HL-60 (cell line): ENCODE results near the gene AFAP1L2.

Experiments
- DNase-seq, 2 experiments: peaks; one replicate each; pipeline ENCODE4 v3.0.0-alpha.2; 2010 to 2020; ENCODE audit warnings: low read depth in 1 of 2, low spot score in 1 of 2
- H3K27ac ChIP-seq: fragments of 250-450 bp; sonication (Bioruptor Pico); replicated peaks from 2 replicates; pipeline ENCODE4 v1.5.1; 2020; ENCODE audit warnings: mild to moderate bottlenecking, moderate library complexity
- H3K27me3 ChIP-seq: fragments of 250-450 bp; sonication (Bioruptor Pico); 2 replicates; pipeline ENCODE4 v1.5.1; 2021; ENCODE audit warnings: mild to moderate bottlenecking, moderate library complexity; ENCODE audit not compliant: insufficient read depth, poor library complexity, severe bottlenecking
- H3K4me3 ChIP-seq: replicated peaks from 2 replicates; pipeline ENCODE4 v1.5.1; 2011; ENCODE audit warnings: mild to moderate bottlenecking, control low read depth, low read length; ENCODE audit not compliant: insufficient read depth
- GABPA ChIP-seq: IDR thresholded peaks from 2 replicates; pipeline ENCODE4 v1.6.1; 2012; ENCODE audit warnings: low read depth
- POLR2AphosphoS5 ChIP-seq: IDR thresholded peaks from 2 replicates; pipeline ENCODE4 v1.6.1; 2012; ENCODE audit warnings: low read depth
- SPI1 ChIP-seq: IDR thresholded peaks from 2 replicates; pipeline ENCODE4 v1.6.1; 2012; ENCODE audit warnings: low read depth, mild to moderate bottlenecking, borderline replicate concordance
- TF ChIP-seq, protein P1 (sequence below): IDR thresholded peaks from one replicate; pipeline ENCODE4 v1.5.1; 2011; ENCODE audit warnings: low read length, control low read depth, inconsistent platforms; ENCODE audit not compliant: insufficient read depth
- TF ChIP-seq, protein P2 (sequence below): IDR thresholded peaks from 2 replicates; pipeline ENCODE4 v1.6.1; 2012; ENCODE audit warnings: low read depth; ENCODE audit not compliant: insufficient replicate concordance

The AFAP1L2 gene

DNA sequence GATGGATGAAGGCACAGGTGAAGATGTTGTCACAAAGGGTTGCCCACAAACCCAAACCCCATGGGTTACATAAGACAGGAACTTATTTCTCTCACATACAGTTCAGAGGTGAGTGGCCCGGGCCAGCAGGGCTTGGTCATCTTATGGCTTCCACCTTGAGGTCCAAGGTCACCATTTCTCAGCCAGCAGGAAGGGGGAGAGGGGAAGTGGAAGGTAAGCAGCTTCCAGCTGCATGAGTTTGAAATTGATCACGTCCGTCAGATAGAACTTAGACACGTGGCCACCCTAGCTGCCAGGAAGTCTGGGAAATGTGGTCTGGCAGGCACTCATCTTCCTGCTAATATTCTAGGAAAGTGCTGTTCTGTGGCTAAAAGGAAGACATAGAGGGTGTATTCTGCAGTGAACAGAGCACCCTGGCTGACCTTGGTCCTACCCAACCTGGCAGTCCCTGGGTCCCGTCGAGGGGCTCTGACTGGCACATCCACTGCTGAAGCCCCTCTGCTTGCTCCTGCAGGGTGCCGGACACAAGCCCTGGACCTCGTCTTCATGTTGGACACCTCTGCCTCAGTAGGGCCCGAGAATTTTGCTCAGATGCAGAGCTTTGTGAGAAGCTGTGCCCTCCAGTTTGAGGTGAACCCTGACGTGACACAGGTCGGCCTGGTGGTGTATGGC, 115.7 kb downstream of the AFAP1L2 start:
- TF ChIP-seq GABPA: no peak
- TF ChIP-seq SPI1: no peak
- no peak for TF ChIP-seq POLR2AphosphoS5
- TF ChIP-seq, protein P1, sequence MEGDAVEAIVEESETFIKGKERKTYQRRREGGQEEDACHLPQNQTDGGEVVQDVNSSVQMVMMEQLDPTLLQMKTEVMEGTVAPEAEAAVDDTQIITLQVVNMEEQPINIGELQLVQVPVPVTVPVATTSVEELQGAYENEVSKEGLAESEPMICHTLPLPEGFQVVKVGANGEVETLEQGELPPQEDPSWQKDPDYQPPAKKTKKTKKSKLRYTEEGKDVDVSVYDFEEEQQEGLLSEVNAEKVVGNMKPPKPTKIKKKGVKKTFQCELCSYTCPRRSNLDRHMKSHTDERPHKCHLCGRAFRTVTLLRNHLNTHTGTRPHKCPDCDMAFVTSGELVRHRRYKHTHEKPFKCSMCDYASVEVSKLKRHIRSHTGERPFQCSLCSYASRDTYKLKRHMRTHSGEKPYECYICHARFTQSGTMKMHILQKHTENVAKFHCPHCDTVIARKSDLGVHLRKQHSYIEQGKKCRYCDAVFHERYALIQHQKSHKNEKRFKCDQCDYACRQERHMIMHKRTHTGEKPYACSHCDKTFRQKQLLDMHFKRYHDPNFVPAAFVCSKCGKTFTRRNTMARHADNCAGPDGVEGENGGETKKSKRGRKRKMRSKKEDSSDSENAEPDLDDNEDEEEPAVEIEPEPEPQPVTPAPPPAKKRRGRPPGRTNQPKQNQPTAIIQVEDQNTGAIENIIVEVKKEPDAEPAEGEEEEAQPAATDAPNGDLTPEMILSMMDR: no peak
- TF ChIP-seq, protein P2, sequence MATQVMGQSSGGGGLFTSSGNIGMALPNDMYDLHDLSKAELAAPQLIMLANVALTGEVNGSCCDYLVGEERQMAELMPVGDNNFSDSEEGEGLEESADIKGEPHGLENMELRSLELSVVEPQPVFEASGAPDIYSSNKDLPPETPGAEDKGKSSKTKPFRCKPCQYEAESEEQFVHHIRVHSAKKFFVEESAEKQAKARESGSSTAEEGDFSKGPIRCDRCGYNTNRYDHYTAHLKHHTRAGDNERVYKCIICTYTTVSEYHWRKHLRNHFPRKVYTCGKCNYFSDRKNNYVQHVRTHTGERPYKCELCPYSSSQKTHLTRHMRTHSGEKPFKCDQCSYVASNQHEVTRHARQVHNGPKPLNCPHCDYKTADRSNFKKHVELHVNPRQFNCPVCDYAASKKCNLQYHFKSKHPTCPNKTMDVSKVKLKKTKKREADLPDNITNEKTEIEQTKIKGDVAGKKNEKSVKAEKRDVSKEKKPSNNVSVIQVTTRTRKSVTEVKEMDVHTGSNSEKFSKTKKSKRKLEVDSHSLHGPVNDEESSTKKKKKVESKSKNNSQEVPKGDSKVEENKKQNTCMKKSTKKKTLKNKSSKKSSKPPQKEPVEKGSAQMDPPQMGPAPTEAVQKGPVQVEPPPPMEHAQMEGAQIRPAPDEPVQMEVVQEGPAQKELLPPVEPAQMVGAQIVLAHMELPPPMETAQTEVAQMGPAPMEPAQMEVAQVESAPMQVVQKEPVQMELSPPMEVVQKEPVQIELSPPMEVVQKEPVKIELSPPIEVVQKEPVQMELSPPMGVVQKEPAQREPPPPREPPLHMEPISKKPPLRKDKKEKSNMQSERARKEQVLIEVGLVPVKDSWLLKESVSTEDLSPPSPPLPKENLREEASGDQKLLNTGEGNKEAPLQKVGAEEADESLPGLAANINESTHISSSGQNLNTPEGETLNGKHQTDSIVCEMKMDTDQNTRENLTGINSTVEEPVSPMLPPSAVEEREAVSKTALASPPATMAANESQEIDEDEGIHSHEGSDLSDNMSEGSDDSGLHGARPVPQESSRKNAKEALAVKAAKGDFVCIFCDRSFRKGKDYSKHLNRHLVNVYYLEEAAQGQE: no peak
- H3K4me3 ChIP-seq: no peak overlapping the region
- no peak overlapping the region for H3K27ac ChIP-seq
- no peaks in the 10 kb centered on the region for H3K27me3 ChIP-seq
- DNase-seq: no peak

DNA sequence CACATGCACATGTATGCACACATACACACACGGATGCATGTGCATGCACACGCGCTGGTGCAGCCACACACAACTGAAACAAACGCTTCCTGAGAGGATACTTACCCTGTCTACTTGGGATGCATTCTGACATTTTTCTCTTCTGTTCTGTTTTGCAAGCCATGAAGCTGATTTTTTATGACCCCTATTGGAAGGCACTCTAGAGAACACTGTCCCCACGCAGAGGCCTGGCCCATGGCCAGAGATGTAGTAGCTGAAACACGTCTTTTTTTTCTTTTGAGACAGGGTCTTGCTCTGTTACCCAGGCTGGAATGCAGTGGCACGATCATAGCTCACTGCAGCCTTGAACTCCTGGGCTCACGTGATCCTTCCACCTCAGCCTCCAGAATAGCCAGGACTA, 117.4 kb downstream of the AFAP1L2 start:
- TF ChIP-seq, protein P1: no peak
- H3K27me3 ChIP-seq: no peaks in the 10 kb centered on the region
- H3K27ac ChIP-seq: no peak overlapping the region
- DNase-seq: no peak
- no peak overlapping the region for H3K4me3 ChIP-seq

DNA sequence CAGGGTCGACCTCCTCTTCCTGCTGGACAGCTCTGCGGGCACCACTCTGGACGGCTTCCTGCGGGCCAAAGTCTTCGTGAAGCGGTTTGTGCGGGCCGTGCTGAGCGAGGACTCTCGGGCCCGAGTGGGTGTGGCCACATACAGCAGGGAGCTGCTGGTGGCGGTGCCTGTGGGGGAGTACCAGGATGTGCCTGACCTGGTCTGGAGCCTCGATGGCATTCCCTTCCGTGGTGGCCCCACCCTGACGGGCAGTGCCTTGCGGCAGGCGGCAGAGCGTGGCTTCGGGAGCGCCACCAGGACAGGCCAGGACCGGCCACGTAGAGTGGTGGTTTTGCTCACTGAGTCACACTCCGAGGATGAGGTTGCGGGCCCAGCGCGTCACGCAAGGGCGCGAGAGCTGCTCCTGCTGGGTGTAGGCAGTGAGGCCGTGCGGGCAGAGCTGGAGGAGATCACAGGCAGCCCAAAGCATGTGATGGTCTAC, 118.3 kb downstream of the AFAP1L2 start:
- TF ChIP-seq, protein P1: no peak
- TF ChIP-seq, protein P2: no peak
- TF ChIP-seq SPI1 (no peak), POLR2AphosphoS5 (no peak), GABPA (no peak)
- Histone ChIP-seq H3K27me3 (no peaks in the 10 kb centered on the region), H3K4me3 (no peak overlapping the region), H3K27ac (no peak overlapping the region)
- no peak for DNase-seq
